Stimulated activated CD4-positive, alpha-beta T cell treated with anti-CD3 and anti-CD28 coated beads, Interleukin-1b, Interleukin-23, amount 100 ng/mL, for 4 hours (primary cell): ENCODE measurements around the gene PPM1M.
A peak's percentile ranks its signal among the peaks of the same experiment; 100 is the strongest.

Source experiments
- DNase-seq, 2 donors: peaks; one replicate each; pipeline ENCODE4 v3.0.0-alpha.2; 2020; ENCODE audit warnings: low read depth in 2 of 2

The PPM1M gene

DNA sequence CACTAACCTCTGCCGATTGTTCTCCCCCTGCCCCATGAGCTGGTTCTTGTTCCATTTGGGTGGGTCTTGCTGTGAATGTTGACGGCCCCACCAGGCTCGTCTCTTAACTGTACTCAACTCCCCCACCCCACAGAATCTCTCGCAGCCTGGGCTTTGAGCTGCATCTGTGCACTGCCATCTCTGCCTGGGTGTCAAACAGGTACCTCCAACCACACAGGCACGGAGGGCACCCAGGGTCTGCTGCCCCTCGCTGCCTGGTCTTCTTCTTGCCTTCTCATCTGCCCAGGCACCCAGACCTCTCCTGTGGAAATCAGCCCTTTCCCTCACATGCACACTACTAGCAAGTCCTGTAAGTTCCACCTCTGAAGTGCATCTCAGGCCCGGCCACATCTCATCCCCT is 30.2 kb upstream of the PPM1M start:
- no peak for DNase-seq

DNA sequence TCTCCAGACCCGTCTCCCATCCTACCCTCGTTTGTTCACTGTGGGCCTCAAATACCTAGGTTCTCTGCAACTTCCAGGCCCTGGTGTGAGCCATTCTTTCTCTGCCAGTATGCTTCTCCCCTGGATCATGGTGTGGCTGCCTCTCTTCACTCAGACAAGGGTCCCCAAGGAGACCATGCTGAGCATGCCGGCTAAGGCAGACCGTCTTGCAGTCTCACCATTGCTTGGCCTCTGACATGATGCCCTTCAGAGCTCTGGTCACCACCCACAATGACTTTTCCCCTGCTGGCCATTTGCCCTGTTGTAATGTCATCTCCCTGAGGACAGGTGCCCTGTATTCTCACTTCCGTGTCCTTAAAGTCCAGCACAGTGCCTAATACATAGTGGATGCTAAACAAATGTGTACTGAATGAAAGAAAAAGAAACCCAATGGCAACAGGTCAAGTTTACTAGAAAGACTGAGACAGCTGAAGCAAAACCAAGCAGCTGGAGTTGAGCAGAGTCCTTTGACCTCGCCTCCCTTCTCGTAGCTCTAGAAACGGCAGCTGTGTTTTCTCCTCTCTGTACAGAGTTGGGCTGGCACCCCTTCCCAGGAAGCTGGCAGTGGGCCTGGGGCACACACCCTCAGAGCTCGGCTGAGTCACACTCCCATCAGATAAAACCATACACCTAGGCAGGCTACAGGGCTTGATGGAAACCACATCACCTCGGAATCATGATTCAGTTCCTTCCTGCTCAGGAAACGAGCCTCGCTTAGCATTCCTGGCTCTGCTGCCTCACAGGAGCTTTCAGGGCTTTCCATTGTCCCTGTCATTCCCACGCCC is 28.8 kb upstream of the PPM1M start:
- DNase-seq: peak in 1 of 2 donors; percentile 53

DNA sequence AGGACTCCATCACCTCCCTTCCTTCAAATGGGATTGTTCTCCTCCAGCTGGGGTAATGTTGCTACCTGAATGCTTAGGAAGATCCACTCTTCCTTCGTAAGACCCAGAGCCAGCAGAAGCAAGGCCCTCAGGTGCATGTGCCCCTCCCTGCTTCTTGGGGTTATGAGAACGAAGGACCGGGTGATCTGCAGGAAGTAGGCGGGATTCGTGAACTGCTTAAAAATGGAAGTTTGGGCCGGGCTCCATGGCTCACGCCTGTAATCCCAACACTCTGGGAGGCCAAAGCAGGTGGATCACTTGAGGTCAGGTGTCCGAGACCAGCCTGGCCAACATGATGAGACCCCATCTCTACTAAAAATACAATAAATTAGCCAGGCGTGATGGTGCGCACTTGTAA is 28.2 kb upstream of the PPM1M start:
- no peak for DNase-seq

DNA sequence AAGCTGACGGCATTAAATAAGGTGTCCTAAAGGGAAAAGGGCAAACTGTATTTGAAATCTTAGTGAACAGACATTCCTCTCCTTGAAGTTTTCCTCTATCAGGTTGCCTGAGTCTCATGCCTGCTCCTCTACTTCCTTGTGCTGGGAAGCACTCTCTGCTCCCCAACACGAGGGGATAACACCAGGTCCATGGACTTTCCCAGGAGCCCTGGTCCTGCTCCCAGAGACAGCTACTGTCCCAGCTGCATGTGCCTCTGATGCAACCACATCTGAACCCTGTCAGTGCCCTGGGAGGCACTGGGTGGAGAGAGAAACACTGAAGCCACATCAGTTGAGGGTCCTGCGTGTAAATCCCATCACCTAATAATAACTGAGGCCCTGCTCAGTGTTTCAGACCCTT is 27.5 kb upstream of the PPM1M start:
- no peak for DNase-seq

DNA sequence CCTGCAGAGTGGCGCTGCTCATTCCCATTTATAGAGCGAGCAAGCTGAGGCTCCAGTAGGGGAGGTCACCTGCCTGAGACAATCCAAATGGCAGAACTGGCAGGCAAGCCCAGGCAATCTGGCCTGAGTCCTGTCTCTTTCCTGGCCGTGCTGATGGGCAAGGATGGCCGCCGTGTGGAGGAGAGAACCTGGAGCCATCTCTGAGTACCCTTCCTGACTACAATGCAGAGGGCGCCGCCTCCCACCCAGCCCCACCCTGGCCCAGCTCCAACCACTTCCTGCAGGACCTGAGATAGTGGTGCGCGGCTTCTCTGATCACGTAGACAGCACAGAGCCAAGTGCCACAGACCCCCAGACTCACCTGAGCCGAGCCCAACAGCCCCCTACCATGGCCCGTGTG is 27.1 kb upstream of the PPM1M start:
- no peak for DNase-seq

DNA sequence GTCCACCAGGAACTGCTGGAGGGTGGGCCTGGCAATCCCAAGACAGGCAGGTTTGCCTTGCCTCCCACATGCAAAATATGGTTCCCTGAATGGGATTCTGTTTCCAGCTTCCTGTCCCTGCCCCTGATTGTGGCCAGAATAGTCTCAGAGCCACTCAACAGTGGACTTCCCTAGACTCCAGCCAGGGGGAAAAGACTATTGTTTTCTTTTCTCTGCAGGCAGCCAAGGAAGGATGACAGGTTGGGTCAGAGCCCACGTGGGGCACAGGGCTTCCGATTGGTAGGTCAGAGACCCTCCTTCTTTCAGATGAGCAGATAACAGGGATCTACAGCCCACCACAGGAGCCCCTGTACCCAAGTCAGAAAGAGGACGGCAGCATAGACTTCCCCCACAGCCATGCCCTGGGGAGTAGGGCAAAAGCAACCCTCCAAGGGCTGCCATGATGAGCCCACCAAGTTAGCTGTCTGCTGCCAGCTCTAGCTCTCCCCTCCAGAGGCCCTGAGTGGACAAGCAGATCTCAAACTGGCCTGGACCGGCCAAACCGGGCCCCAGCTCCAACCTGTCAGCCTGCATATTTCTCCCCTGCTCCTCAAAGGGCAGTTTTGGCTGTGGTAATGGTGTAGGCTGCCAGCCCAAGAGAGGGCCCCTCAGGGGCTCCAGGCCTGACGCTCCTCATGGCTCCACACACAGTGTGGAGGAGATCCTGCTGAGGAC is 26.5 kb upstream of the PPM1M start:
- DNase-seq: no peak

DNA sequence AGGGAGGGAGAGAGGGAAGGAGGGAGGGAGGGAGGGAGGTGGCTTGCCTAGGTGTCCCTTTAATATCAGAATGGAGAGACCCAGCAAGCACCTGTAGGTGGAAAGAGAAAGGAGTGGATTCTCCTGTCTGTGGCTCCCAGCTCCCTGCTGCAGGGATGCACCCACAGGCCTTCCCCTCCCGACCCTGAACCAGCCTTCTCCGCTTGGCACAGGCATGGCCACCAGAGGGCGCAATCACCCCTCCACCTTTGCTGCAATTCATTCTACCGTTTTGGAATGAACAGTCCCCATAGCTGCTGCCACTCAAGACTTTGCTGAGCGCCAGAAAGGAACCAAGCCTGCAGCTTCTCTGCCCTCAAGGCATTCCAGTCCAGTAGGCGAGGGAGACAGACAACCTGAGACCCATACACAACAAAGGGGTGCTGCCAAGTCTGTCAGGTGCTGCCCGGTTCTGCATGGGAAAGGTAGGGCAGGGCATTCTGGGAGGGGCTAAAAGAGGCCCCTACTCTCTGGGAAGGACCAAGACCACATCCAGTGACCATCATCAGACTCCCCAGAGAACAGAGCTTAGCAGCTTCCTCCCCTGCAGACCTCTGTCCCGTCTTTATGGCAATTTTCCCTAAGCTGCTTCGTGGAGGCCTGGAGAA is 25.1 kb upstream of the PPM1M start:
- DNase-seq: peak; percentile 89 to 92

DNA sequence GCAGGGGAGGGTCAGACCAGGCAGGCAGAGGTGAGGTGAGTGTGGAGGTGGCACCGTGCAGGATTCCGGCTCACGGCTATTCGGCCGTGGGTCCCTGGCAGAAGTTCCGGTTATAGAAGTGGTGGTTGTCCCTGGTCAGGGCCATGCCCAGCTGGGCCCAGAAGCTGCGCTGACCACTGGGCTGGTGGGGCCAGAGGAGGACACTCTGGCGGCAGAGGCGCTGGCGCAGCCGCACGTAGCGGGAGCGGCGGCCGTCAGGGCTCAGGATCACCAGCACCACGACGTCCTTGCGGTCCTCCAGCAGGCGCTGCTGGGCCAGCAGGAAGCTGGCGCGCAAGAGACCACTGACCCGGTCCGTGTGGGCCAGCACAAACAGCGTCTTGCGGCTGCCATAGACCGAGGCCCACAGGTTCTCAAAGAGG is 24.4 kb upstream of the PPM1M start:
- DNase-seq: no peak

DNA sequence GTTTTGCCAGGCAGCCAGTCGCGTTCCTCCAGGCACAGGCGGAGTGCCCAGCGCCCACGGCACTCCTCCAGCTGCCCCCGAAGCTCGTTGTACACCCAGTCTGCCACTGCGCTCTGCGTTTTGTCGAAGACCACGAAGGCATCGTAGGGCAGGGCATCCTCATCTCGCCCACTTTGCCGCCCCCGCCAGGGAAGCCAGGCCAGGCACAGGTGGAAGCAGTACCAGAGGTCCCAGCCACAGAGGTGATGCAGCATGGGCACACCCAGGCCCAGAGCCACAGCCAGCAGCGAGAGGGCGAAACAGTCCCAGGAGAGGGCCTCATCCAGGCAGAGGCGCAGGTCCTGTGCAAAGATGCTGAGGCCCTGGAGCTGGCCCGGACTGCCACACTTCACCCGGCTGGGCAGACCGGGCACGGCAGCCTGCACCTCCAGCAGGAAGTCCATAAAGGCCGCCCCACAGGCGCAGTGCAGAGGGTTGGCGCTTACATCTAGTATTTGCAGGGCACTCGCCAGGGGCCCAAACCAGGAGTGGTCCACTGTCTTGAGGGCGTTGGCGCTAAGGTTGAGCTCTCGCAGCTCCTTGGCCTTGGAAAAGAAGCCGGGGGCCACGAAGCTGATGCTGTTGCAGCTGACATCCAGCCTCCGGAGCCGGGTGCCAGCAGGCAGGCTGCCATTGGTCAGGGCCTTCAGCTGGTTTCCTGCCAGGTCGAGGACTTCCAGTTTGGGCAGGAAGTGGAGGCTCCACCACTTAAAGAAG is 23.8 kb upstream of the PPM1M start:
- no peak for DNase-seq

DNA sequence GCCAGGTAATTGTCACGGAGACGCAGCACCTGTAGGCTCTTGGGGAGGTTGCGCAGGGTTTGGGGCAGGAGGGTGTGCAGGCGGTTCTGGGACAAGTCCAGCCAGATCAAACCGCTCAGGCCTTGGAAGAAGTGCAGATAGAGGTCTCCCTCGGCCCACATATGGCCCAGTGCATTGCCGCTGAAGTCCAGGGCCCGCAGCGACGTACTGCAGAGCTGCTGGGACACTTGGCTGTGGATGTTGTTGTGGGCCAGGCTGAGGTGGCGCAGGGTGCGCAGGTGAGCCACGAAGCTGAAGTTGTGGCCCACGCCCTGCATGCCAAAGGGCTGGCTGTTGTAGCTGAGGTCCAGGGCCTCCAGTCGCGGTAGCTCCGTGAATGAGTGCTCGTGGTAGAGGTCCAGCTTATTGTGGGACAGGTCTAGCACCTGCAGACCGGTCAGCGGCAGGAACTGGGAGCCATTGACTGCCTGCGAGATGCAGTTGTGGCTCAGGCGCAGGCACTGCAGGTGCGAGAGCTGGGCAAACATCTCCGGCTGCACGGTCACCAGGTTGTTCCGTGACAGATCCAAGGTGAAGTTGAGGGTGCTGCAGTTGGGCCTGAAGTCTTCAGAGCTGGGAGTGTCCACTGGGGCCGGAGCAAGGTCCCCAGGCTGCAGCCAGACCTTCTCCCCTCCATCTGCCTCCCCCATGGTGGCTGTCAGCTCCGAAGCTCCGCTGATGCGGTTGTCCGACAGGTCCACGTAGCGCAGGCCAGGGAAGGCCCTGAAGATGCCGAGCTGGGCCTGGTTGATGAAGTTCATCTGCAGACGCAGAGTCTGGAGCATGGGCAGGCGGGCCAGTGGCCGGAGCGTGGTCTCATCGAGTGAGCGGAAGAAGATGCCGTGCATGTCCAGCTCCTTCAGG is 23.0 kb upstream of the PPM1M start:
- no peak for DNase-seq

DNA sequence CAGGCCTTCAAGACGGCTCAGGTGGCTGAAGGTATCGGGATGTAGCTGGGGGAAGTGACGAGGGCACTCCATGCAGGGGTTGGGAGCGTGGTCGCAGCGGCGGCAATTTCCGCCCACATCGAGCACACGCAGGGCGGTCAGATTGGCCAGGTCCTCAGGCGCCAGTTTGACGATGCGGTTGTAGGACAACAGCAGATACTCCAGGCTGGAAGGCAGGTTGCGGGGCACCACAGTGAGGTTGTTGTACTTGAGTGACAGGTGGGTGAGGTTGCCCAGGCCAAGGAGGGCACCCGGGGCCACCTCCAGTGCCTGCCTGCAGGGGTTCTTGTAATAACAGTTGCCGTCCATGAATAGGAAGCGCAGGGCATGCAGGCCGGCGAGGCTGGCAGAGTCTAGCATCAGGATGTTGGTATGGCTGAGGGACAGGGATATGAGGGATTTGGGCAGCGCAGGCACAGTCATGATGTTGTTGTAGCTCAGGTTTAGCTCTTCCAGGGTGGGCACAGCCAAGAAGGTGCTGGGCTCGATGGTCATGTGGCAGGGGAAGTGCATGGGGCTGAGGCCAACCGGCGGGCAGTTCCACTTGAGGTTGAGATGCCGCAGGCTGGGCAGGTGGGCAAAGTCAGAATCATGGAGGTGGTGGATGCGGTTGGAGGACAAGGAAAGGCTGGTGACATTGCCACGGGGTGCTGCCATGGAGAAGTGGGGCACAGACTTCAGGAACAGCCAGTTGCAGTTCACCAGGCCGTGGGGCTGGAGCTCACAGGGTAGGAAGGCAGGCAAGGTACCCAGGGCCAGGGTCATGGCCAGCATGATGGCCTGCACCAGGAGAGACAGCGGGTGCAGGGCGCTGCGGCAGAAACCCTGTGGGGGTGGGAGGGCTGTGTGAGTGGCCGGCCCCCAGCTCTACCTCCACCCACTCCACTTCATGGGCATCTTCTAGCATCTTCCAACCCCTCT is 21.8 kb upstream of the PPM1M start:
- DNase-seq: no peak

DNA sequence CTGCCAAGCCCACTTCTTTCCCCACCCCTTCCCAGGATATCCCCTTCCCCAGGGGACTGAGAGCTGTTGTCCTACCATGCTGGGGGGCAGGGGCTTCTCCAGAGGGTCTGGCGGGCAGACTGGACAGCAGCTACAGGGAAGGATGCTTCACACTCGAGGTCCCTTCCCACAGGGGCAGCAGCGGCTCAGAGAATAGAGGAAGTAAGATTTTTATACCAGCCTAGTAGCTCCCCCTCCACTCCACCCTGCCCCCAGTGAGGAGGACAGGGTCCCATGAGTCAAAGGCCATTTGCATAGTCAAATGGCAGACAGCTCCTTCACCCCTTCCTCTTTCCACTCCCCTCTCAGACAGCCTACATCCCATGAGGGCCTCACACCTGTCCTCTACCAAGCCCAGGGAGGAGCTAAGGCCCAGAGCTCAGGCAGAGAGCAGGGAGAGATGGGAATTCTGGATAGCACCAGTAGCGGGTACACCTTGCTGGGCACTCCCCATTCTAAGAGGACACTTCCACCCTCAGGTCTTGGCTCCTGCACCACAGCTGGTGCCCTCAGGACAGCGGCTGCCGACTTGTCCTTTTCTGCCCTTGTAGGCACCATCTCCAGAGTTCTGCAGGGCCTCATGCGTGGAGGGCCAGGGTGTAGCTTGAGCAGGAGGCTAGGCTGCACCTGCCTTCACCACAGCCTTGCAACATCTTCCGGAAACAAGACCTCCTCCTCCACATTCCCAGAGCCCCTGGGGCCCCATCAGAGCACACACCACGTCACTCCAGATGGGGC is 19.9 kb upstream of the PPM1M start, which contains the start of gene TLR9:
Gene TLR9, minus strand, starts transcription at position 194 of the 777 bp plus-strand sequence. Its CDS starts 116 bp downstream, at position 78.
- no peak for DNase-seq

DNA sequence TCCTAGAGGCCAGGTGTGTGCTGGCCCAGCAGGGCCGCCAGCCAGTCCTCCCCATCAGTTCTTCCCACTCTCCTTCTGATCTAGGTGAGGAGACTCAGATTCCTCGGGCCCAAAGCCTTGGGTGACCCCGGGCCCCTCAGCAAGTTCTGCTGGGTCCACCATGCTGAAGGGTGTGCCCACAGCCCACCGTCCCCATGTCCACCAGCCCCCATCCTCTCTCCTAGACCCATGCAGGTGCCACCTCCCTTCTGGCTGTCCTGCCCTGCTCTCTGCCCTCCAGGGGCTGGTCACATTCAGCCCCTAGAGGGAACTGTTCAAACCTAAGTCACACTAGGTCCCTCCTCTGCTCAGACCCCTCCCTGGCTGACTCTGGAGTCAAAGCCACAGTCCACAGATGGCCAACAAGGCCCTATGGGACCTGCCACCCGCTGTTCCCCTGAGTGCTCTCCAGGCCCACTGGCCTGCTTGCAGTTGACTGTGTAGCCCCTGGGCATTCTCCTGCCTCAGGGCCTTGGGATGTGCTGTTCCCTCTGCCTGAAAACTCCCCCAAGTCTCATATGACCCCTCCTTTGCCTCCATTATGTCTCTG is 19.2 kb upstream of the PPM1M start:
- DNase-seq: no peak

DNA sequence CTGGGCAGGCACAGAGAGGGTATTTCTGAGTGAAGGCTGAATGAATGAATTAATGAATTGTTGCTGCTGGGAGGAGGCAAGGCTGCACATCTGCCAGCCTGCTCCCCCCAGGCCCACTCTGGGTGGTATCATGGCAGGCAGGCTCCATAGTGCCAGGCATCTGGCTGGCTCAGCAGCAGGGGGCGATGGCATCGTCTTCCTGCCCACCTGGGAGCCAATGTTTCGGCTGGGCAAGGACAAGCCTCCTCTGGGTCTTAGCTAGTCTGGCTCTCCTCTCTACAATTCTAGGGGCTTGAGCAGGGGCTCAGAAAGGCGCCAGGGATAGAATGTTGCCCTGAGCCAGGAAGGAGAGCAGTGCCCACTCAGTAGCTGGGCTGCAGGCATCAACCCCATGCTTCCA is 18.4 kb upstream of the PPM1M start:
- DNase-seq: no peak

DNA sequence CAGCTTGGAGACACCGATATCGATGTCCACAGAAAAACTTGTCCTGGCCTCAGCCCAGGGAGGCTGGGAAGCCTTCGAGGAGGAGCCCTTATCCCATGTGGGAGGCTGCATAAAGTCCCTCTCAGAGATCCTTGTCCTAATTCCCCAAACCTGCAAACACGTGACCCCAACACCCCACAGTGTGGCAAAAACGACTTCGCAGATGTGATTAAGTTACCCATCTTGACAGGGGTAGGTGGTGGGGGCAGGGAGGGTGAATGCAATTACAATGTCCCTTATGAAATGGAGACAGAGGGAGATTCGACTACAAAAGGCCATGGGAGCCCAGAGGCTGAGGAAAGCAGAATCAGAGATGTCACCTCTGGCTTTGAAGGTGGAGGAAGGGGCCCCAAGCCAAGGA is 17.8 kb upstream of the PPM1M start:
- no peak for DNase-seq

DNA sequence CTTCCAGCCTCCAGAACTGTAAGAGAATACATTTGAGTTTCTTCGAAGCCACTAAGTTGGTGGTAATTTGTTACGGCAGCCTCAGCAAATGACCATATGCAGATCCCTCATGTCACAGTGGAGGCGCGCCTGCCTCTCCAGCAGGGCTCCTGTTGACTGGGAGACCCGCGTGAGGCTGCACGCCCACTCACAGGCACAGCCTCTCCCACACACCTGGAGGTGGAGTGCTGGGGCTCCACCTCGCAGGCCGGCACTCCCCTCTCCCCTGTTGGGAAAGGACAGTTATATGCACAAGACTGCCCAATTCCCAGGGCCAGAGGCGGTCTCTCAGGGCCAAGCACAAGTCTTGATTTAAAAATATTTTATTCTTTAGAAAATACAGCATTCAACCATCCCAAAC is 17.3 kb upstream of the PPM1M start:
- no peak for DNase-seq

DNA sequence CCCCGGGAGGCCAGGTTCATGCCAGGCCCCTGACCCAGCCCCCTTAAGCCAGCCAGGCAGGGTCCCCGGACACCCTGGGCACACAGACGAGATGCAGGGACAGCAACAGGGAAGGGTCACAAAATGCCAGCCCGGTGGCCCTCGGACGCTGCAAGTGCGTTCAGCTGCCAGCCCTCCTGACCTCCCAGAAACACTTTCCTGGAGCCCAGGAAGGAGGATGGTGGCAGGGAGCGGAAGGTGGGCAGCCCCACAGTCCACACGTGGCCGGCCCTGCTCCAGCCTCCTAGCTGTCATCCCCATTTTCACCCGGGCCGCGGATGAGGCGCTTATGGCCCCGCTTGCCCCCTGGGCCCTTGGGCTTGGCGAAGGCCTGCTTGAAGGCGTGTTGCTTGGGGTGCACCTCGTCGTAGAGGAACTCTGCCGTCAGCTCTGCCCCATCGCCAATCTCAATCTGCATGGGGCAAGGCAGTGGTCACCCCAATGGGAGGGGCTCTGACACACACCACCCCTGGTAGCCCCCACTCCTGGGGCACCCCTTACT is 16.7 kb upstream of the PPM1M start:
- no peak for DNase-seq

DNA sequence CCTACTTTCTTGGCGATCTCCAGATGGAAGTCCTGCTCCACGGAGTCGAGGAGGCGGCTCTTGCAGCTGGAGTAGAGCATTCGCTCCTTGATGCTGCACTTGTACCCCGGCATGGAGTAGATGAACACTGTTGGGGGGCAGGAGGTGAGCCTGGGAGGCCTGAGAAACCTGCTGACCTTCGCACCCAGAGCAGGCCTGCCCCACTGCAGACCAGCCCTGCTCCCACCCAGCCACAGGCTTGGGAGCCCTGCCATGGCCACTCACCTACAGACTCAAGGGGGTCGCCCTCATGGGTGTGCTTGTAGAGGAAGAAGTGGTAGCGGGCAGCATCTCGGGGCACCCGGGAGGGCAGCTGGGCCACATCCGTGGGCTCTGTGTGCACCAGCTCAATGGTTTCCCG is 15.9 kb upstream of the PPM1M start:
- DNase-seq: no peak
